Type B pancreatic cell (in vitro differentiated cells): ENCODE measurements around the gene PRM2. TPM values are rescaled to one million over a fixed set of nuclear protein-coding genes. Genes with fewer than 3 reads are reported as not detected.

ENCODE experiments used
- DNase-seq: peaks from one replicate; pipeline ENCODE4 v3.0.0; 2021; ENCODE audit warnings: mixed read lengths; ENCODE audit not compliant: unreplicated experiment; ENCODE audit errors: extremely low spot score
- H3K27ac Mint-ChIP-seq: 2 replicates; pipeline ENCODE4 v1.8.0; 2021; ENCODE audit warnings: mild to moderate bottlenecking, mixed read lengths
- H3K27me3 Mint-ChIP-seq: 2 replicates; pipeline ENCODE4 v1.8.0; 2021; ENCODE audit warnings: mixed read lengths
- H3K36me3 Mint-ChIP-seq: 2 replicates; pipeline ENCODE4 v1.8.0; 2021; ENCODE audit warnings: mixed read lengths
- H3K4me1 Mint-ChIP-seq: one replicate; pipeline ENCODE4 v1.8.0; 2021; ENCODE audit warnings: mixed read lengths; ENCODE audit not compliant: unreplicated experiment
- H3K4me3 Mint-ChIP-seq: 2 replicates; pipeline ENCODE4 v1.8.0; 2021; ENCODE audit warnings: mild to moderate bottlenecking, mixed read lengths
- H3K9me3 Mint-ChIP-seq: 2 replicates; pipeline ENCODE4 v1.8.0; 2021; ENCODE audit warnings: mixed read lengths
- CTCF ChIP-seq: fragments of 200-600 bp; sonication (generic); conservative IDR thresholded peaks from 2 replicates; pipeline ENCODE4 v1.5.0; 2021; ENCODE audit warnings: antibody characterized with exemption, mild to moderate bottlenecking
- total RNA-seq: library from RNA; stranded (reverse); gene quantifications from 2 replicates; pipeline ENCODE4 v1.2.1, GENCODE V29; 2021; ENCODE audit warnings: low replicate concordance

The PRM2 gene
- total RNA-seq, 1 donor from 2014 or later: not detected

GRCh38 chr16:11298143-11298900 is 22.0 kb upstream of the PRM2 start:
- H3K36me3 Mint-ChIP-seq: no peaks in the 10 kb centered on the region
- no peak for TF ChIP-seq CTCF
- peaks cover 22% of the 10 kb centered on the region for H3K4me1 Mint-ChIP-seq
- H3K4me3 Mint-ChIP-seq: no peak overlapping the region
- no peaks in the 10 kb centered on the region for H3K9me3 Mint-ChIP-seq
- H3K27me3 Mint-ChIP-seq: no peaks in the 10 kb centered on the region
- no peak overlapping the region for H3K27ac Mint-ChIP-seq
- no peak for DNase-seq

- Mint-ChIP-seq H3K9me3 (no peaks in the 10 kb centered on the region), H3K4me3 (peak overlapping the region; percentile 34), H3K36me3 (no peaks in the 10 kb centered on the region), H3K27ac (no peak overlapping the region), H3K27me3 (no peaks in the 10 kb centered on the region), H3K4me1 (peaks cover 22% of the 10 kb centered on the region)
- TF ChIP-seq CTCF: no peak
- no peak for DNase-seq
Measured at GRCh38 chr16:11297492-11298142, 21.3 kb upstream of the PRM2 start.

GRCh38 chr16:11296706-11297491 is 20.6 kb upstream of the PRM2 start:
- peaks cover 22% of the 10 kb centered on the region for H3K4me1 Mint-ChIP-seq
- H3K4me3 Mint-ChIP-seq: peak overlapping the region; percentile 34
- no peaks in the 10 kb centered on the region for H3K27me3 Mint-ChIP-seq
- no peak for DNase-seq
- no peaks in the 10 kb centered on the region for H3K9me3 Mint-ChIP-seq
- no peak for TF ChIP-seq CTCF
- no peaks in the 10 kb centered on the region for H3K36me3 Mint-ChIP-seq
- peak overlapping the region; percentile 58 for H3K27ac Mint-ChIP-seq

- Mint-ChIP-seq H3K36me3 (no peaks in the 10 kb centered on the region), H3K4me3 (no peak overlapping the region), H3K9me3 (no peaks in the 10 kb centered on the region), H3K4me1 (peaks cover 26% of the 10 kb centered on the region), H3K27me3 (no peaks in the 10 kb centered on the region), H3K27ac (peak overlapping the region; percentile 58)
- no peak for DNase-seq
- TF ChIP-seq CTCF: no peak
Measured at GRCh38 chr16:11296351-11296705, 20.0 kb upstream of the PRM2 start.

- Mint-ChIP-seq H3K4me1 (peaks cover 32% of the 10 kb centered on the region), H3K36me3 (no peaks in the 10 kb centered on the region), H3K9me3 (no peaks in the 10 kb centered on the region), H3K4me3 (no peak overlapping the region), H3K27ac (no peak overlapping the region), H3K27me3 (no peaks in the 10 kb centered on the region)
- TF ChIP-seq CTCF: no peak
- DNase-seq: no peak
Measured at GRCh38 chr16:11295672-11296071, 19.4 kb upstream of the PRM2 start.
